ENCODE data around the gene KITLG.

DNA sequence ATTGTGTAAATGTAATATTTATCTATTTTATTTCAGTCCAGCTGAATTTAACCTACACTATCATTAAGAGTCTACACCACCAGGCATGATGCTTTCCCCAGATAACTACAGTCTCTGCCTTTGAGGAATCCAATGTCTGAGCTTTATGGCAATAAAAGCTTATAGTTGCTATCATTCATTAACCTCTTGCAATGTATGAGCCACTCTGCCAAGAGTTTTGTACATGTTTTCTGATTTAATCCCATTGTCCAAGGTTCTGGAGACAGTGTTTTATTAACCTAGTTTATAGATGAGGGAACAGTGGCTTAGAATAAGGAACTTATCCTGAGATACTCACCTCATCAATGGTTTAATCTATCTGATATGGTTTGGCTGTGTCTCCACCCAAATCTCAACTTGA, 17.1 kb upstream of the KITLG start:
- no peak for TF ChIP-seq EZH2 (IDR thresholded peaks at IDR 0.05; ENCODE audit: borderline replicate concordance, low read depth, low read length, poor library complexity, severe bottlenecking)
- TF ChIP-seq CTCF (conservative IDR thresholded peaks at IDR 0.05; ENCODE audit: low read depth, low read length): no peak
